ENCODE measurements around the gene TIMM23.
"Not testable (repeated sequence)": the region's sequence is repeated elsewhere in the genome, so short reads cannot be mapped to it uniquely, and the experiment has no call there.

Gene TIMM23

DNA sequence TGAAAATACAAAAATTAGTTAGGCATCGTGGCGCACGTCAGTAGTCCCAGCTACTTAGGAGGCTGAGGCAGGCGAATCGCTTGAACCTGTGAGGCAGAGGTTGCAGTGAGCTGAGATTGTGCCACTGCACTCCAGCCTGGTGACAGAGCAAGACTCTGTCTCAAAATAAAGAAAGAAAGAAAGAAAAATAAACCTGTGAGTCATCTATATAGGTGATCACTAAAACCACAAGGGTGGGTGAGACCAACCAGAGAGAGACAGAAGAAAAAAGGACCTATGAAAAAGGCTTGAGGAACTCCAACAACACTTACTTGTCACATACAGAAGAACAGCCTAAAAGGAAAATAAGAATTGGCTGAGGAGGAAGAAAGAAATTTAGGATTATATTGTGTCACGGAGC is 14.4 kb upstream of the TIMM23 start:
- not testable (repeated sequence) for H3K4me3 ChIP-seq (ENCODE audit: extremely low read depth, insufficient read depth, low read length, poor library complexity, severe bottlenecking); H3K36me3 ChIP-seq (ENCODE audit: control insufficient read depth, insufficient read depth, low read length); H3K4me1 ChIP-seq (ENCODE audit: control insufficient read depth, insufficient read depth, low read length, poor library complexity, severe bottlenecking); H3K9me3 ChIP-seq (ENCODE audit: control insufficient read depth, low read length); H3K27ac ChIP-seq (ENCODE audit: low read depth, low read length, severe bottlenecking)
- 97 to 100% methylated on average over 5 of the region's 6 CpGs for WGBS, 2 experiments (ENCODE audit: insufficient coverage in 2 of 2)

DNA sequence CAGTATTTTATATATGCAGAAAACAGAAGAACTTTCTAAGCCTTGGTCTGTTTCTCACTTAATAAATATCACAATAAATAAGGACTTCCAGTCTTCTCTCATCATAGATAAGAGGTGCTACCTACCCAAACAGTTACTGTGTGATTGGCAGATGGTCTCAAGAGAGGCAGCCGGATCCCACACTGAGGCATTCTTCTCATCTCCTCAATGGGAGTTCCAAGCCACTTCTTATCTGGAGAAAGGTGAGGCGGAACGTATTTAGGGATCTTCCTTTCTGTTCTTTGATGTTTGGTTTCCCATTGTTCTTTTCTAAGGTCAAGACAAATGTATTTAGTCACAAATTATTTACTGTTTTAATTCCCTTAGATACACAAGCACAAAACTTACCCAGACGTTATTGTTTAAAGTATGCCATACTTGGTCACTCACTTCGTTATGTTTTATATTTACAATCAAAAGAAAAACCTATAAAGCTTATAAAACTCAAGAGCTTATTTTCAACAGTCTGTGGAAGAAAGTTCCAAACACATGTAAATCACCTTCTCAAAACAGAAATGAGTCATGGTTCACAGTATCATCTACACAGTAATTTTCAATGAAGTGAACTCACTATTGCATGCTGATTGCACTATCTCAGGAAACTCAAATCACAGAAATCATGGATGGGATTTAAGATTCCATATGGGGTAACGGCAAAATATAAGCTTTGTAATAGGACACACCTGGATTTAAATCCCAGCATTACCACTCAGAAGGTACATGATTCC is 9.4 kb upstream of the TIMM23 start:
- no CpG with 5 or more reads among the region's 6 CpGs for WGBS, 2 experiments (ENCODE audit: insufficient coverage in 2 of 2)
- H3K27ac ChIP-seq (ENCODE audit: low read depth, low read length, severe bottlenecking); H3K4me1 ChIP-seq (ENCODE audit: control insufficient read depth, insufficient read depth, low read length, poor library complexity, severe bottlenecking); H3K9me3 ChIP-seq (ENCODE audit: control insufficient read depth, low read length); H3K4me3 ChIP-seq (ENCODE audit: extremely low read depth, insufficient read depth, low read length, poor library complexity, severe bottlenecking); H3K36me3 ChIP-seq (ENCODE audit: control insufficient read depth, insufficient read depth, low read length): not testable (repeated sequence)

DNA sequence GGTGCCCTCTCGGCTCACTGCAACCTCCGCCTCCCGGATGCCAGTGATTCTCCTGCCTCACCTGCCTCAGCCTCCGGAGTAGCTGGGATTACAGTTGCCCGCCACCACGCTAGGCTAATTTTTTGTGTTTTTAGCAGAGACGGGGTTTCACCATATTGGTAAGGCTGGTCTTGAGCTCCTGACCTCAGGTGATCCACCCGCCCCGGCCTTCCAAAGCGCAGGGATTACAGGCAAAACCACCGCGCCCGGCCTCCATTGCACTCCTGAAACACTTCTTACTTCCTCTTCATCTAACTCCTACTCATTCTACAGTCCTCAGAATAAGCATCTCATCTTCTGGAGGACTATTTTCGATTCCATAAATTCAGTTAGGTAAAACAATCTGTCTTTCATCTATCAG is 1.3 kb upstream of the TIMM23 start:
- H3K9me3 ChIP-seq (ENCODE audit: control insufficient read depth, low read length); H3K36me3 ChIP-seq (ENCODE audit: control insufficient read depth, insufficient read depth, low read length); H3K4me1 ChIP-seq (ENCODE audit: control insufficient read depth, insufficient read depth, low read length, poor library complexity, severe bottlenecking); H3K27ac ChIP-seq (ENCODE audit: low read depth, low read length, severe bottlenecking): not testable (repeated sequence)
- 63 to 68% methylated on average over 7 to 9 of the region's 14 CpGs for WGBS, 2 experiments (ENCODE audit: insufficient coverage in 2 of 2)
- H3K4me3 ChIP-seq (ENCODE audit: extremely low read depth, insufficient read depth, low read length, poor library complexity, severe bottlenecking): peak overlapping the region; percentile 51

DNA sequence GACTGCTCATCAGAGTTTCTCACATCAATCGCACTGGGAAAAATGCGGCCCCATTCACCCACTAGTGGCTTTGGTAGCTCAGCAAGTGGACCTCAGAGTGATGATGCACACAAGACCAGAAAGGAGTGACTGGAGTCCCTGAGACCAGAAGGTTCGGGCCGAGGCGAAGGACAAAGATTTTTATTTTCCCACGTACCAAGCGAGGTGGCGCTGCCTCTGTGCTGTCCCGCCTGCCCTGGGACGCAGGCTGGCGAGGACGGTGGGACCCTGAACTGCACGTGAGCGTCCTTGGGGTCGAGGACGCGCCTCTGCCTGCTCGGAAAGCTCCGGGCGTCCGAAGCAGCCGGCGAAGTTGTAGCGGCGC is 565 bp upstream of the TIMM23 start:
- H3K4me1 ChIP-seq (ENCODE audit: control insufficient read depth, insufficient read depth, low read length, poor library complexity, severe bottlenecking); H3K9me3 ChIP-seq (ENCODE audit: control insufficient read depth, low read length); H3K27ac ChIP-seq (ENCODE audit: low read depth, low read length, severe bottlenecking); H3K36me3 ChIP-seq (ENCODE audit: control insufficient read depth, insufficient read depth, low read length): not testable (repeated sequence)
- H3K4me3 ChIP-seq (ENCODE audit: extremely low read depth, insufficient read depth, low read length, poor library complexity, severe bottlenecking): peak overlapping the region; percentile 51
- WGBS, 2 experiments (ENCODE audit: insufficient coverage in 2 of 2): 0% methylated on average over 4 to 18 of the region's 25 CpGs

DNA sequence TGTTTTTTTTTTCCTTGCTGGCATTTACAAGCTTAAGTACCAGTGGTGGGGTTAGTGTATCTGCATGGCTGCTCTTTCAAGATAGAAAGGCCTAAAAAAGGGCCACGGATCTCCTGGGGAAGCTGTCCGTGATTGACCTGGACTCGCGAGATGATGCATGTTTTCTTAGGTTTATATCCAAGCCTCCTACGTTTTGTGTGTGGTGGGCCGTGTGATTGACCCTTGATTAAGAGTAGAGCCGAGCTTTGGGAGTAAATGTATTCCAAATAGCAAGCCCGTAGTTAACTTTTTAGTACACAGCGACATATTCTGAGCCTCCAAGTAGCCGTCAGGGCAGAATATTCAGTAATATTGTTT is 502 bp downstream of the TIMM23 start:
- WGBS, 2 experiments (ENCODE audit: insufficient coverage in 2 of 2): 0% methylated on average over 3 of the region's 10 CpGs

DNA sequence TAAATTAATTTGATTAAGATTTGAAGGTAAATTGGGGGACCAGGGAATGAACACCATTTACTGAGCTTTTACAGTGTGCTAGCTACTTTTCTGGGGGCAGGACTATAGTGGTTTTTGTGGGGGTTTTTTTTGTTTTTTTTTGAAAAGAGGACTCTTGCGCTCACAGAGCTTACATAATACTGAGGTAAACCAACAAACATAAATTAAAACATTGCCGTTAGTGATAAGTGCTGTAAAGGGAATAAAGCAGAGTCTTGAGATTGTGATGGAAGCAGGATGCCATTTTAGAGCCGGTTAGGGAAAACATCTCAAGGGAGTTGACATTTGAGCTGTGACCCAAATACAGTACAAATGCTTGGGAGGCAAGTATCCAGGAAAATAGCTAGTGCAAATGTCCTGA is 1.8 kb downstream of the TIMM23 start:
- H3K9me3 ChIP-seq (ENCODE audit: control insufficient read depth, low read length); H3K4me1 ChIP-seq (ENCODE audit: control insufficient read depth, insufficient read depth, low read length, poor library complexity, severe bottlenecking); H3K27ac ChIP-seq (ENCODE audit: low read depth, low read length, severe bottlenecking); H3K4me3 ChIP-seq (ENCODE audit: extremely low read depth, insufficient read depth, low read length, poor library complexity, severe bottlenecking): not testable (repeated sequence)
- WGBS, 2 experiments (ENCODE audit: insufficient coverage in 2 of 2): 90 to 100% methylated on average over 1 to 2 of the region's 3 CpGs
- H3K36me3 ChIP-seq (ENCODE audit: control insufficient read depth, insufficient read depth, low read length): peaks cover 19% of the 10 kb centered on the region

More for the DNA sequence above, 502 bp downstream of the TIMM23 start:
- peak overlapping the region; percentile 62 for H3K27ac ChIP-seq (ENCODE audit: low read depth, low read length, severe bottlenecking)
- not testable (repeated sequence) for H3K9me3 ChIP-seq (ENCODE audit: control insufficient read depth, low read length); H3K4me1 ChIP-seq (ENCODE audit: control insufficient read depth, insufficient read depth, low read length, poor library complexity, severe bottlenecking)
- peaks cover 16% of the 10 kb centered on the region for H3K36me3 ChIP-seq (ENCODE audit: control insufficient read depth, insufficient read depth, low read length)
- H3K4me3 ChIP-seq (ENCODE audit: extremely low read depth, insufficient read depth, low read length, poor library complexity, severe bottlenecking): peak overlapping the region; percentile 51

DNA sequence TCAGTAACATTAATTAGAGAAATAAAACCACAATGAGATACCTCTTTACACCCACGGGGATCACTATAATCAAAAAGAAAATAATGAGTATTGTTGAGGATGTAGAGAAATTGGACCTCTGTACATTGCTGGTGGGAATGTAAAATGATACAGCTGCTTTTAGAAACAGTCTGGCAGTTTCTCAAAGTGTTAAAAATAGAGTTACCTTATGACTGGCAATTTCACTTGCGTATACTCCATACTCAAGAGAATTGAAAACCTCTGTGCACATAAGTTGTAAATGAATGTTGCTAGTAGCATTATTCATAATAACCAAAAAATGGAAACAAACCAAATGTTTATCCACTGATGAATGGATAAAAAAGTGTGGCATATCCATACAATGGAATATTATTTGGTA is 6.3 kb downstream of the TIMM23 start:
- H3K36me3 ChIP-seq (ENCODE audit: control insufficient read depth, insufficient read depth, low read length): peaks cover 25% of the 10 kb centered on the region
- H3K27ac ChIP-seq (ENCODE audit: low read depth, low read length, severe bottlenecking); H3K4me1 ChIP-seq (ENCODE audit: control insufficient read depth, insufficient read depth, low read length, poor library complexity, severe bottlenecking); H3K9me3 ChIP-seq (ENCODE audit: control insufficient read depth, low read length); H3K4me3 ChIP-seq (ENCODE audit: extremely low read depth, insufficient read depth, low read length, poor library complexity, severe bottlenecking): not testable (repeated sequence)
- no CpG with 5 or more reads among the region's 2 CpGs for WGBS, 2 experiments (ENCODE audit: insufficient coverage in 2 of 2)

DNA sequence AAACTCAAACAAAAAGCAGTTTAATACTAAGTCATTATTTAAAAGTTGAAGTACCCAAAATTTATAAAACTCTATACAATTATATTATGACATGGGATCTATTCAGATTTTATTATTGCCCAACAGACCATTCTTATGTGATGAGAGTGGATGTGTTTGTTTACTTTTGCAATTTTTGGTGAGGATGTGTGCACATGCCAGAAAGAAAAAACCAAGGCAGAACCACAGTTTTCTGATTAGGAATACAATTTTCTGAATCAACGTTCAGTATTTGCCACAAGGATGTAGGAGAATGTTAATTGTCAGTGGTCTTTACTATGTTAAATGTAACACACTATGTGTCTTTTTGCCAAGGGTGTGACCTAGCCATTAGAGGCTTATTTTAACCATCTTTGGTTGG is 9.1 kb downstream of the TIMM23 start:
- not testable (repeated sequence) for H3K9me3 ChIP-seq (ENCODE audit: control insufficient read depth, low read length); H3K27ac ChIP-seq (ENCODE audit: low read depth, low read length, severe bottlenecking); H3K4me3 ChIP-seq (ENCODE audit: extremely low read depth, insufficient read depth, low read length, poor library complexity, severe bottlenecking); H3K4me1 ChIP-seq (ENCODE audit: control insufficient read depth, insufficient read depth, low read length, poor library complexity, severe bottlenecking)
- H3K36me3 ChIP-seq (ENCODE audit: control insufficient read depth, insufficient read depth, low read length): peaks cover 30% of the 10 kb centered on the region
- no CpG with 5 or more reads among the region's 1 CpG for WGBS, 2 experiments (ENCODE audit: insufficient coverage in 2 of 2)

DNA sequence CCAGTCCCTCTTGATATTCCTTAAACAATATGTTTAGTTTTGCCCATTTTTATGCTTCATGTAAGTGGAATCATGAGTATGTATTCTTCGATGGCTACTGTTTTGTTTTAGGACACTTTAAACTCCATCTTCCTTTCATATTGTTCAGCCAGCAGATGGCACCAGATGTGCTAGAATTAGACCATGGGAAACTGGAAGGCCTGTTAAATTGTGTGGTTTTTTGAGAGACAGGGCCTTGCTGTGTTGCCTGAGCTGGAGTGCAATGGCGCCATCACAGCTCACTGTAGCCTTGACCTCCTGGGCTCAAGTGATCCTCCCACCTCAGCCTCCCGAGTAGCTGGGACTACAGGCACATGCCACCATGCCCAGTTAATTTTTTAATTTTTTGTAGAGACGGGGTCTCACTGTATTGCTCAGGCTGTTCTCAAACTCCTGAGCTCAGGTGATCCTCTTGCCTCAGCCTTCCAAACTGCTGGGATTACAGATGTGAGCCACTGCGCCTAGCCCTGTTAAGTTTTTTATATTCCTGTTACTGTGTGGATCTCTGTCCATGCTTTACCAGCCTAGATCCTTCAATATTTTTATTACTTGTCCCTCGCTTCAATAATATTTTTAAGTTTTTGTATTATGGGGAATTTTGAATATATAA is 11.4 kb downstream of the TIMM23 start:
- WGBS, 2 experiments (ENCODE audit: insufficient coverage in 2 of 2): no CpG with 5 or more reads among the region's 6 CpGs
- not testable (repeated sequence) for H3K4me3 ChIP-seq (ENCODE audit: extremely low read depth, insufficient read depth, low read length, poor library complexity, severe bottlenecking); H3K4me1 ChIP-seq (ENCODE audit: control insufficient read depth, insufficient read depth, low read length, poor library complexity, severe bottlenecking); H3K27ac ChIP-seq (ENCODE audit: low read depth, low read length, severe bottlenecking); H3K9me3 ChIP-seq (ENCODE audit: control insufficient read depth, low read length)
- H3K36me3 ChIP-seq (ENCODE audit: control insufficient read depth, insufficient read depth, low read length): peaks cover 24% of the 10 kb centered on the region

DNA sequence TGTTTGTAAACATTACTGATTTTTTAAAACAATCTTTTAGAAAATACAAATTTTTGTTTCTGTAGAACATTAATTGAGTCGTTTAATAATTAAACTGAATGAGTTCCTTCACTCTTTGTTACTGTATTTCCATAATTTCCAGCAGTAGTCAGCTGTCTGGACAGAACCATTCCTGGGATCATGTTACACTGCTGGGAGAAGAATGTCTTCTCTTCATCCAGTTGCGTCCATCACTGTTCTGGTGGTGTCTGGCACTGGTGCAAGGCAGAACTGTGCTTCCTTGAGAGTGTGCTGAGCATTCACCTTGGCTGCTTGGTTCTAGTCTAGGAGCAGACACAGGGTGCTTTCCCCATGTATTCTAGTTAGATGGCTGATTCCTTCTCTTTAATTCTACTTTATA is 12.2 kb downstream of the TIMM23 start:
- H3K36me3 ChIP-seq (ENCODE audit: control insufficient read depth, insufficient read depth, low read length): peaks cover 24% of the 10 kb centered on the region
- H3K4me3 ChIP-seq (ENCODE audit: extremely low read depth, insufficient read depth, low read length, poor library complexity, severe bottlenecking); H3K4me1 ChIP-seq (ENCODE audit: control insufficient read depth, insufficient read depth, low read length, poor library complexity, severe bottlenecking); H3K27ac ChIP-seq (ENCODE audit: low read depth, low read length, severe bottlenecking); H3K9me3 ChIP-seq (ENCODE audit: control insufficient read depth, low read length): not testable (repeated sequence)
- WGBS, 2 experiments (ENCODE audit: insufficient coverage in 2 of 2): 70 to 100% methylated on average over 1 of the region's 2 CpGs

DNA sequence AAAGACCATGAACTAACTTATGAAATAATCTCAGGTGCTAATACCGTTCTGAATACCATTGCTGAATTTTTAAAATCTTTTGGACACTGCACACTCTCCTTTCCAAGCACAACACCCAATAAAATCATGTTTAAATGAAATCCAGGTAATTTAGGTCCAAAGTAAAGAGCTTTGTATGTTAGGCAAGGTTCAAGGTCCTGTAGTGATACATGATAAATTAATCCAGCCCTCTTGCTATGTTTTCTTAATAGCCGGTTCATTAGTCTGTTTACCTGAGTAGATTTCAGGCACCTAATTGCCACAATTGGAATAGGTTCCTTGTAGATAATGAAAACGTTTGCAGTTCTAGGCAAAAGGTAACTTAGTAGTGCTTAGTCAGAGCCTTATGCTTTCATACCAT is 13.3 kb downstream of the TIMM23 start:
- peaks cover 26% of the 10 kb centered on the region for H3K36me3 ChIP-seq (ENCODE audit: control insufficient read depth, insufficient read depth, low read length)
- H3K4me1 ChIP-seq (ENCODE audit: control insufficient read depth, insufficient read depth, low read length, poor library complexity, severe bottlenecking); H3K27ac ChIP-seq (ENCODE audit: low read depth, low read length, severe bottlenecking); H3K9me3 ChIP-seq (ENCODE audit: control insufficient read depth, low read length); H3K4me3 ChIP-seq (ENCODE audit: extremely low read depth, insufficient read depth, low read length, poor library complexity, severe bottlenecking): not testable (repeated sequence)
- WGBS, 2 experiments (ENCODE audit: insufficient coverage in 2 of 2): 80% methylated on average over 1 of the region's 3 CpGs; no CpG with 5 or more reads in 1 of the 2 experiments

Data from mesodermal cell (in vitro differentiated cells).